H1 (cell line): Measurements from ENCODE around the gene CEP135. TPM values are rescaled to one million over a fixed set of nuclear protein-coding genes. Genes with fewer than 3 reads are reported as not detected.

ENCODE experiments used
- CTCF ChIA-PET: fragments of 300-600 bp; sonication (Branson Sonifier 250); formaldehyde crosslinking; loops from one replicate; lab custom pipeline; 2021; ENCODE audit not compliant: partially characterized antibody; lab: Charles Lee
- POLR2A ChIA-PET: fragments of 300-600 bp; sonication (Branson Sonifier 250); formaldehyde crosslinking; loops from one replicate; lab custom pipeline; 2021; ENCODE audit warnings: inconsistent platforms; ENCODE audit not compliant: partially characterized antibody; lab: Charles Lee
- DNase-seq, 2 experiments: peaks; one replicate each; pipeline versions ENCODE4 v3.0.0 to v3.0.0-alpha.2; 2010 to 2022; ENCODE audit warnings: low spot score in 2 of 2, low read depth in 1 of 2, mixed read lengths in 1 of 2
- FAIRE-seq: peaks from 2 replicates; lab custom pipeline; 2011; peaks lifted over from hg19 to GRCh38; lab: Jason Lieb, UNC
- H2AFZ ChIP-seq: 2 replicates; pipeline ENCODE4 v1.8.1; 2012; ENCODE audit warnings: low read length, inconsistent platforms
- H2AK5ac ChIP-seq: 2 replicates; pipeline ENCODE4 v1.6.1; 2013; ENCODE audit warnings: low read depth, low read length
- H2BK120ac ChIP-seq: replicated peaks from 2 replicates; pipeline ENCODE3; 2013; ENCODE audit warnings: low read depth, low read length, inconsistent platforms
- H2BK12ac ChIP-seq: 2 replicates; pipeline ENCODE4 v1.6.1; 2013; ENCODE audit warnings: low read depth, low read length
- H2BK15ac ChIP-seq: 2 replicates; pipeline ENCODE4 v1.6.1; 2013; ENCODE audit warnings: low read length
- H2BK20ac ChIP-seq: 2 replicates; pipeline ENCODE4 v1.6.1; 2013; ENCODE audit warnings: low read length
- H2BK5ac ChIP-seq: 2 replicates; pipeline ENCODE4 v1.6.1; 2013; ENCODE audit warnings: low read depth, low read length
- H3K14ac ChIP-seq: 2 replicates; pipeline ENCODE4 v1.6.1; 2013; ENCODE audit warnings: inconsistent platforms; ENCODE audit not compliant: insufficient read length
- H3K18ac ChIP-seq: 2 replicates; pipeline ENCODE4 v1.6.1; 2013; ENCODE audit warnings: low read length; ENCODE audit errors: extremely low read depth
- H3K23ac ChIP-seq: 2 replicates; pipeline ENCODE4 v1.6.1; 2013; ENCODE audit warnings: inconsistent platforms; ENCODE audit not compliant: insufficient read length
- H3K23me2 ChIP-seq: 2 replicates; pipeline ENCODE4 v1.6.1; 2013; ENCODE audit warnings: low read depth, low read length
- H3K27ac ChIP-seq: 2 replicates; pipeline ENCODE4 v1.6.1; 2011; ENCODE audit warnings: low read depth, low read length, inconsistent platforms
- H3K27me3 ChIP-seq, 4 experiments: replicated peaks in 1 of 4; 1 replicate in 1 of 4; 2 replicates in 3 of 4; pipeline versions ENCODE4 v1.6.1 to v1.8.1; 2011 to 2013; ENCODE audit warnings: low read length in 3 of 4, mild to moderate bottlenecking in 3 of 4, inconsistent platforms in 2 of 4, mixed read lengths in 2 of 4, moderate library complexity in 1 of 4; ENCODE audit not compliant: control insufficient read depth in 3 of 4, insufficient read depth in 3 of 4; ENCODE audit errors: extremely low read depth in 1 of 4
- H3K36me3 ChIP-seq, 4 experiments: 2 replicates each; pipeline versions ENCODE4 v1.6.1 to v1.8.1; 2011 to 2013; ENCODE audit warnings: mild to moderate bottlenecking in 4 of 4, low read length in 3 of 4, moderate library complexity in 2 of 4, control low read depth in 1 of 4, inconsistent platforms in 1 of 4; ENCODE audit not compliant: insufficient read depth in 4 of 4, control insufficient read depth in 2 of 4
- H3K4ac ChIP-seq: replicated peaks from 2 replicates; pipeline ENCODE3; 2013; ENCODE audit warnings: low read length, low read depth, mixed read lengths, inconsistent platforms; ENCODE audit not compliant: insufficient read length
- H3K4me1 ChIP-seq, 4 experiments: replicated peaks in 1 of 4; 1 replicate in 1 of 4; 2 replicates in 3 of 4; pipeline versions ENCODE4 v1.6.1 to v1.8.1; 2011 to 2013; ENCODE audit warnings: low read length in 3 of 4, inconsistent platforms in 2 of 4, mixed read lengths in 1 of 4; ENCODE audit not compliant: insufficient read depth in 4 of 4, control insufficient read depth in 3 of 4
- H3K4me2 ChIP-seq, 2 experiments: 2 replicates each; pipeline versions ENCODE4 v1.6.1 to v1.8.1; 2011 to 2013; ENCODE audit warnings: low read depth in 2 of 2, low read length in 2 of 2, control low read depth in 1 of 2, inconsistent platforms in 1 of 2, mild to moderate bottlenecking in 1 of 2; ENCODE audit not compliant: insufficient read depth in 1 of 2
- H3K4me3 ChIP-seq, 4 experiments: fragments of 200-600, 300-600 bp in 1 of 4; sonication (generic), shearing (Covaris generic), sonication (Bioruptor Twin) in 1 of 4; 2 replicates each; pipeline versions ENCODE4 v1.5.1 to v1.8.1; 2011 to 2016; ENCODE audit warnings: low read length in 4 of 4, low read depth in 3 of 4, control low read depth in 2 of 4, inconsistent platforms in 2 of 4, mild to moderate bottlenecking in 2 of 4, mixed read lengths in 1 of 4, moderate library complexity in 1 of 4; ENCODE audit not compliant: insufficient read depth in 2 of 4; ENCODE audit errors: extremely low read depth in 1 of 4
- H3K56ac ChIP-seq: replicated peaks from 2 replicates; pipeline ENCODE3; 2013; ENCODE audit warnings: low read depth, mild to moderate bottlenecking, mixed read lengths, low read length, inconsistent platforms; ENCODE audit not compliant: insufficient read length
- H3K79me1 ChIP-seq: 2 replicates; pipeline ENCODE4 v1.6.1; 2013; ENCODE audit warnings: low read depth, low read length, control low read depth
- H3K79me2 ChIP-seq, 2 experiments: 2 replicates each; pipeline versions ENCODE4 v1.6.1 to v1.8.1; 2012 to 2013; ENCODE audit warnings: low read length in 2 of 2, mild to moderate bottlenecking in 2 of 2, inconsistent platforms in 1 of 2; ENCODE audit not compliant: insufficient read depth in 2 of 2, control insufficient read depth in 1 of 2
- H3K9ac ChIP-seq, 4 experiments: replicated peaks in 1 of 4; 1 replicate in 1 of 4; 2 replicates in 3 of 4; pipeline versions ENCODE4 v1.6.1 to v1.8.1; 2011 to 2013; ENCODE audit warnings: low read depth in 3 of 4, low read length in 3 of 4, control low read depth in 2 of 4, mild to moderate bottlenecking in 2 of 4, moderate library complexity in 2 of 4, inconsistent platforms in 1 of 4; ENCODE audit errors: extremely low read depth in 1 of 4
- H3K9me3 ChIP-seq, 2 experiments: 2 replicates each; pipeline versions ENCODE4 v1.6.1 to v1.8.1; 2012 to 2013; ENCODE audit warnings: mild to moderate bottlenecking in 2 of 2, moderate library complexity in 2 of 2, control low read depth in 1 of 2, inconsistent platforms in 1 of 2, low read depth in 1 of 2, low read length in 1 of 2, mixed read lengths in 1 of 2; ENCODE audit not compliant: insufficient read depth in 2 of 2
- H4K20me1 ChIP-seq, 2 experiments: replicated peaks in 1 of 2; 2 replicates each; pipeline versions ENCODE3 to v1.8.1; 2011 to 2013; ENCODE audit warnings: inconsistent platforms in 2 of 2, low read length in 2 of 2, mild to moderate bottlenecking in 1 of 2; ENCODE audit not compliant: insufficient read depth in 2 of 2, control insufficient read depth in 1 of 2
- H4K5ac ChIP-seq: 2 replicates; pipeline ENCODE4 v1.6.1; 2013; ENCODE audit warnings: low read length, low read depth, mixed read lengths, inconsistent platforms; ENCODE audit not compliant: insufficient read length
- H4K8ac ChIP-seq: 2 replicates; pipeline ENCODE4 v1.8.0; 2013; ENCODE audit warnings: mild to moderate bottlenecking, moderate library complexity, low read length, inconsistent platforms; ENCODE audit not compliant: insufficient read depth; ENCODE audit errors: extremely low read depth
- H4K91ac ChIP-seq: replicated peaks from 2 replicates; pipeline ENCODE3; 2013; ENCODE audit warnings: low read length, mixed read lengths, inconsistent platforms; ENCODE audit not compliant: insufficient read length
- CHD2 ChIP-seq: IDR thresholded peaks from 2 replicates; pipeline ENCODE4 v1.6.1; 2012; ENCODE audit warnings: low read length, improper control_type of control experiment
- RNF2 ChIP-seq: fragments of 200-900, 300-1000 bp; sonication (generic); IDR thresholded peaks from 2 replicates; pipeline ENCODE4 v1.7.1; 2016; ENCODE audit warnings: borderline replicate concordance, low read depth, mild to moderate bottlenecking, antibody characterized with exemption, low read length; ENCODE audit not compliant: poor library complexity, severe bottlenecking; ENCODE audit errors: missing control alignments
- SIN3A ChIP-seq, 2 experiments: IDR thresholded peaks in 1 of 2; conservative IDR thresholded peaks in 1 of 2; 2 replicates each; pipeline ENCODE4 v1.6.1; 2011 to 2012; ENCODE audit warnings: low read length in 2 of 2, improper control_type of control experiment in 1 of 2, low read depth in 1 of 2, mild to moderate bottlenecking in 1 of 2
- WGBS, 2 experiments: shearing (Covaris generic) in 1 of 2; methylation state at CpG; one replicate each; pipeline versions ENCODE4 v1.1.6 to v1.1.7; 2013 to 2015; ENCODE audit warnings: low lambda C conversion rate in 2 of 2, mixed read lengths in 2 of 2, inconsistent platforms in 1 of 2, low coverage in 1 of 2, missing lambda C conversion rate in 1 of 2; ENCODE audit not compliant: insufficient replicate concordance in 2 of 2, insufficient coverage in 1 of 2, insufficient read length in 1 of 2; ENCODE audit errors: extremely low coverage in 1 of 2, missing lambda C conversion rate in 1 of 2; 5-methylcytosine and 5-hydroxymethylcytosine counted together
- polyA plus RNA-seq, 7 experiments: library from polyadenylated mRNA; depleted of rRNA in 3 of 7; stranded (reverse) in 5 of 7; unstranded in 2 of 7; fragments of >200 nt in 5 of 7; fragments of 200-250 nt in 2 of 7; gene quantifications; 1 replicate in 5 of 7; 2 replicates in 1 of 7; 4 replicates in 1 of 7; pipeline versions ENCODE4 v1.2.1 to v1.2.3, GENCODE V29; 2011 to 2013; ENCODE audit warnings: missing spikeins in 2 of 7, mixed read lengths in 2 of 7
- total RNA-seq: library from RNA; stranded (reverse); fragmentation: NEBNext Ultra II Directional; extraction: Animal tissue kit (Norgen Biotek cat#: 25700); gene quantifications from 2 replicates; pipeline ENCODE4 v1.2.1, GENCODE V29; 2021
- TF ChIP-seq, protein P1 (sequence below): IDR thresholded peaks from 2 replicates; pipeline ENCODE4 v1.6.1; 2011; ENCODE audit warnings: low read length, improper control_type of control experiment

CEP135 gene
- total and polyA plus RNA-seq, 2 of the 8 experiments (the other 6 are each of a cell fraction or from before 2014, with no cell fraction given) = 2.7 to 14.5 TPM

DNA sequence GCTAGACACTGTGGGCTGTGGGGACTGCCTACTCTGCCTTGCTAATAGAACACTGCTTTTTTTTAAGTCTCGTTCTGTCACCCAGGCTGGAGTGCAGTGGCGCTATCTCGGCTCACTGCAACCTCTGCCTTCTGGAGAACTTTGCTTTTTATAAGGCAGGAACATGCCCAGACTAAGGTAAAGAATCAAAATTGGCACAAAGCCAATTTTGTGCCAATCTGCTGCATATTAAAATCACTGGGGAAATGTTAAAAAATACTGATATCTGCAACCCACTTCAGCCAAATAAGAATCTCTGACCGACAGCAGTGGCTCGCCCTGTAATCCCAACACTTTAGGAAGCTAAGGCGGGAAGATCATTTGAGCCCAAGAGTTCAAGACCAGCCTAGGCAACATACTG, 36.5 kb upstream of the CEP135 start:
- H2BK120ac ChIP-seq = no peak overlapping the region
- H3K14ac ChIP-seq = no peak overlapping the region
- no peak overlapping the region for H2BK15ac ChIP-seq
- H2AFZ ChIP-seq = peak overlapping the region; percentile 15; the same call in 1 of the 2 replicates
- no peak overlapping the region for H3K56ac ChIP-seq
- no peaks in the 10 kb centered on the region for H3K4me1 ChIP-seq
- WGBS, 2 experiments = 89% methylated on average over 6 of the region's 6 CpGs; no CpG with 5 or more reads in 1 of the 2 experiments
- no peak overlapping the region for H3K4me3 ChIP-seq
- TF ChIP-seq, protein P1, sequence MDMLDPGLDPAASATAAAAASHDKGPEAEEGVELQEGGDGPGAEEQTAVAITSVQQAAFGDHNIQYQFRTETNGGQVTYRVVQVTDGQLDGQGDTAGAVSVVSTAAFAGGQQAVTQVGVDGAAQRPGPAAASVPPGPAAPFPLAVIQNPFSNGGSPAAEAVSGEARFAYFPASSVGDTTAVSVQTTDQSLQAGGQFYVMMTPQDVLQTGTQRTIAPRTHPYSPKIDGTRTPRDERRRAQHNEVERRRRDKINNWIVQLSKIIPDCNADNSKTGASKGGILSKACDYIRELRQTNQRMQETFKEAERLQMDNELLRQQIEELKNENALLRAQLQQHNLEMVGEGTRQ = no peak
- TF ChIP-seq SIN3A (conservative IDR thresholded peaks at IDR 0.05 in 1 of 2, IDR thresholded peaks at IDR 0.05 in 1 of 2; ENCODE audit: low read depth in 1 of 2, low read length in 2 of 2) (no peak), CHD2 (no peak), RNF2 (no peak)
- no peaks in the 10 kb centered on the region for H3K27me3 ChIP-seq
- no peak overlapping the region for H2BK5ac ChIP-seq
- ChIA-PET CTCF (interaction anchor here (1.2 kb wide), 1 partner anchor 36 kb away, joined by 4 read pairs; no protein-coding TSS in a partner anchor), POLR2A (no interaction called here)
- H3K4ac ChIP-seq = no peak overlapping the region
- no peaks in the 10 kb centered on the region for H3K36me3 ChIP-seq
- no peaks in the 10 kb centered on the region for H4K20me1 ChIP-seq
- DNase-seq (no peak), FAIRE-seq (no peak)
- H3K23ac ChIP-seq = no peak overlapping the region
- H3K23me2 ChIP-seq = no peaks in the 10 kb centered on the region
- H3K9ac ChIP-seq = no peak overlapping the region
- H3K4me2 ChIP-seq = no peak overlapping the region
- H2BK20ac ChIP-seq = no peak overlapping the region
- H4K5ac ChIP-seq = no peak overlapping the region
- H3K18ac ChIP-seq = no peak overlapping the region
- H3K9me3 ChIP-seq = no peaks in the 10 kb centered on the region
- no peak overlapping the region for H4K8ac ChIP-seq
- H4K91ac ChIP-seq = no peak overlapping the region
- no peak overlapping the region for H2BK12ac ChIP-seq
- H3K79me2 ChIP-seq = no peaks in the 10 kb centered on the region
- no peak overlapping the region for H2AK5ac ChIP-seq
- H3K27ac ChIP-seq = no peak overlapping the region
- H3K79me1 ChIP-seq = no peaks in the 10 kb centered on the region
